Fibroblast of villous mesenchyme (primary cell): ENCODE measurements around the gene INSRR. TPM values are rescaled to one million over a fixed set of nuclear protein-coding genes. Genes with fewer than 3 reads are reported as not detected.

Experiments used
- DNase-seq: peaks from one replicate; pipeline ENCODE4 v3.0.0-alpha.2; 2010; ENCODE audit warnings: low read depth
- H3K4me3 ChIP-seq: 2 replicates; pipeline ENCODE4 v1.5.1; 2011; ENCODE audit warnings: low read depth, mild to moderate bottlenecking, low read length
- total RNA-seq: library from RNA; depleted of rRNA; stranded (reverse); fragments of >200 nt; gene quantifications from 2 replicates; pipeline ENCODE4 v1.2.3, GENCODE V29; 2012
- TF ChIP-seq, protein P1 (sequence below): IDR thresholded peaks from 2 replicates; pipeline ENCODE4 v1.5.1; 2012; ENCODE audit warnings: low read depth, mild to moderate bottlenecking, low read length; ENCODE audit not compliant: insufficient read depth

Gene INSRR
- total RNA-seq, 1 donor: not detected

DNA sequence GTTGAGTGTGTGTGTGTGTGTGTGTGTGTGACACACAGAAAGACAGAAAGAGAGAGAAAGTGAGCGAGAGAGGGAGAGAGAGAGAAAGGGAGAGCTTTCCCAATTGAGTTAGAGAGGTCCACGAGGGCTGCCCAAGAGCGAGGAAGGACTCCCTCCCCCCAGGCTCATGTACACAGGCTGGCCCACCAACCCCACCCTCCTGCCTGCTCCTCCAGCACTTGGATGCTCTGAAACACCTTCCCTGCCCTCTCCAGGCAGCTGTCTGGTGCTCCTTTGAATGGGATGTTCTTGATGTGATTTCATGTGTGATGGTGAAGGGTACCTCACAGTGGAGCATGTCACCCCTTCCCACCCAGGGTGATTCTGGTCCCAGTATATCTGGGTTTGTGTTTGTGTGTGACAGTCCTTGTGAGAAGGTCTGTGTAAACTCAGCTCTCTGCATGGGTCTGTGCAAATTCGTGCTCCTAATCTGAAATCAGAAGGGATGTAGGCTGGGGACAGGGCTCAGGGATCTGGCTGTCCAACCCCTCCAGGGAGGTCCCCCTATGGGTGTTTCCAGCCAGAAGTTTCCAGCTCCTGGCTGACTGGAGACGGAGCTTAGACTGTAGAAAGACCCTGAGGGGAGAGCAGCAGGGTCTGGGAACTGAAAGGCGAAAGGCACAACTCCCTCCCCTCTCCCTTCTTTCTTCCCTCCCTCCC, 27.8 kb upstream of the INSRR start:
- H3K4me3 ChIP-seq: no peak overlapping the region
- TF ChIP-seq, protein P1, sequence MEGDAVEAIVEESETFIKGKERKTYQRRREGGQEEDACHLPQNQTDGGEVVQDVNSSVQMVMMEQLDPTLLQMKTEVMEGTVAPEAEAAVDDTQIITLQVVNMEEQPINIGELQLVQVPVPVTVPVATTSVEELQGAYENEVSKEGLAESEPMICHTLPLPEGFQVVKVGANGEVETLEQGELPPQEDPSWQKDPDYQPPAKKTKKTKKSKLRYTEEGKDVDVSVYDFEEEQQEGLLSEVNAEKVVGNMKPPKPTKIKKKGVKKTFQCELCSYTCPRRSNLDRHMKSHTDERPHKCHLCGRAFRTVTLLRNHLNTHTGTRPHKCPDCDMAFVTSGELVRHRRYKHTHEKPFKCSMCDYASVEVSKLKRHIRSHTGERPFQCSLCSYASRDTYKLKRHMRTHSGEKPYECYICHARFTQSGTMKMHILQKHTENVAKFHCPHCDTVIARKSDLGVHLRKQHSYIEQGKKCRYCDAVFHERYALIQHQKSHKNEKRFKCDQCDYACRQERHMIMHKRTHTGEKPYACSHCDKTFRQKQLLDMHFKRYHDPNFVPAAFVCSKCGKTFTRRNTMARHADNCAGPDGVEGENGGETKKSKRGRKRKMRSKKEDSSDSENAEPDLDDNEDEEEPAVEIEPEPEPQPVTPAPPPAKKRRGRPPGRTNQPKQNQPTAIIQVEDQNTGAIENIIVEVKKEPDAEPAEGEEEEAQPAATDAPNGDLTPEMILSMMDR: no peak
- DNase-seq: no peak

DNA sequence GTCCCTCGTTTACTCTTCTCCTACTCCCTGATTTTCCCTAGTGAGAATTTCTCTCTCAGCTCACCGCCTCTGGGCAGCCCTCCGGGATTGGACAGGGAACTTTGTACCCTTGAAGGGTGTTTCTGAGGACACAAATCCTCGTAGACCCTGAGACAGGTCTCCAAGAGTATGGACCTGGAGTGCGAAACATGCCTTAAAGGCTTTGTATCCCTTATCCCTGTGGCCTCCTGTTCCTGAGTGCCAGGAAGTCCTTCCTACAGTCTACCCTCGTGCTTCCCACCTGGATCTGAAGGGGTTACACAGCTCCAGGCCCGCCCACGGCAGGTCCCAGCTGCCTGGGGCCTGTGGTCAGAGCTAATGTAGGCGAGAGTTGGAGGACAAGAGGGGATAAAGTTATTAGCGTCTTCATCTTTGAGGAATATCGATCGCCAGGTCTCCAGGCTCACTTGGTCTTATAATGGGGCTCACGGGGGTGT, 27.0 kb upstream of the INSRR start:
- H3K4me3 ChIP-seq: no peak overlapping the region
- DNase-seq: no peak
- TF ChIP-seq, protein P1: no peak

DNA sequence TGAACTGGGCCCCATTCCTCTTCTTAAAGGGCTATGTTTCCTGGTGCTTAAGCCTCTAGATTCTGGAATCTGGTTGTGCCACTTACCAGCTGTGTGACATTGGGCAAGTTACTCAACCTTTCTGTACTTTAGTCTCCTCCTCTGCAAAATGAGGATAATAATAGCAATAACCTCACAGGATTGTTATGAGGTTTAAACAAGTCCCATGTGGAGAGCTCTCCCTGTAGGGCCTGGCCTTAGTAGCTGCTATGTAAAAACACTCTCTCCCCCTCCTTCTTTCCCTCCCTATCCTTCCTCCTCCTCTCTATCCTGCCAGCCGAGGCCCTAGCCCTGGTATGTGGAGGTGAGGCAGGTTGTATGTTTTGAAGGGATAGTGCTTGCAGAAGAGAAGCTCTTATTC, 26.4 kb upstream of the INSRR start:
- DNase-seq: no peak
- TF ChIP-seq, protein P1: no peak

DNA sequence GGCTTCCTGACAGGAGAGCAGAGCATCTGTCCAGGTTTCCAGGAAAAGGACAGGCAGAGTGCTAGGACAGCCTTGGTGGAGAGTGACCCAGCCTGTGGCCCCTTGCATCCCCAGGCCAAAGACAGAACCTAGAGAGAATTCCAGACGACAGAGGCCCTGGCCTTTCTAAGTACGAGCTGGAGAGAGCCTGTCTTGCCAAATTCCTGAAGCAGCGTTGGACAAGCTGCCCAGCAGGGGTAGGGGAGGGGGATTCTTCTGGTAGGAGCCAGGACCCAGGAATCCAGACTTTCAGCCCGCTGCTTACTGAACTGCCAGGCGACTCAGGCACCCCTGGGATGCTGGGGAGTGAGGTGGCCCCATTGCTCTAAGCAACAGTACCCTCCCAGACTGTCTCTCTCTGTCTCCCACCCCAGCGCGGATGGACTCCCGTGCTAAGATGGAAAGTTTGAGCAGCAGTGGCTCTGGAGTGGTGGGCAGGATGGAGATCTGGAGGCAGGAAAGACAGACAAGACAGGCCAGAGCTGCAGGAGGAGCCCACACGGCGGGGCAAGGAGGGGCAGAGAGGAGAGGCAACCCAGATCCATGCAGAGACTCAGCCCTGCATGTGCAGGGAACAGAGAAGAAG, 25.8 kb upstream of the INSRR start:
- TF ChIP-seq, protein P1: no peak
- no peak overlapping the region for H3K4me3 ChIP-seq

More for the DNA sequence above, 26.4 kb upstream of the INSRR start:
- no peak overlapping the region for H3K4me3 ChIP-seq

DNA sequence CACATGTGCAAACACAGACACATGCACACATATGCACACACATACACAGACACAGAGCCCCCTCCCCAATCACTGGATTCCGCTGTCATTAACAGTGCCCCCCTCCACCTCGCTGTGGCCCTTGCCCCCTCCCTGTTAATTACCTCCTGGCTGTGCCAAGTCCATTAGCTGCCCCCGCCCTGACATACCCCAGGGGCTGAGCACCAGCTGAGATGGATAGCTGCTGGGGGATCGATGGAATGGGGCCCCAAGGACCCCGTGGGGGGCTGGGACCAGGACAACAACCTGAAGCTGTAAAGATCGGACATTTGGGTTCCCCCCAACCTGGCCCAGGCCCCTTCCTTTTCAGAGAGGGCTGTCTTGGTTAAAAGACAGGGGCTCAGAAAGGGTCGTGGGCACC, 25.0 kb upstream of the INSRR start:
- no peak overlapping the region for H3K4me3 ChIP-seq
- no peak for DNase-seq
- TF ChIP-seq, protein P1: no peak

More for the DNA sequence above, 25.8 kb upstream of the INSRR start:
- no peak for DNase-seq

DNA sequence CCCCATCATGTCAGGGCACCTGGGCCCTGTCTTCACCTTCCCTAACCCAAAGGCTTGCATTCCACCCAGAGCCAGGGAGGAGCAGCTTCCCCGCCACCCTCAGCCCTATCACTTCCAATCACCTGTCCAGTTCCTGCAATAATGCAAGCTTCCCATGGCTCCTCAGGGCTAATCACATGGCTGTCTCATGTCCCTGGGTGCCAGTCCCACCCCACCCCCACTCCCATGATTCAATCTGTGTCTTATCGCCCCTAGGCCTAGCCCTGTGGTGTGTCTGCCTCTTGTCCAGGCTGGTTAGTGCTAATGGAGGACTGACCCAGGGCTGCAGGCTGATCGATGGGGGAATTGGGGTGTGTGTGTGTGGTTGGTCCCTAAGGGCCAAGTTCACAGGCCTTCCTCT, 23.6 kb upstream of the INSRR start:
- TF ChIP-seq, protein P1: no peak
- no peak for DNase-seq
- H3K4me3 ChIP-seq: no peak overlapping the region
